HepG2 (cell line): ENCODE results near the gene EGR2. TPM values are rescaled to one million over a fixed set of nuclear protein-coding genes. Genes with fewer than 3 reads are reported as not detected.
A peak's percentile ranks its signal among the peaks of the same experiment; 100 is the strongest.

Source experiments
- ADNP ChIP-seq: sonication (generic); formaldehyde crosslinking; IDR thresholded peaks from 2 replicates; pipeline ENCODE4 v1.4.0; 2020; ENCODE audit warnings: missing genetic modification reagents
- AGO2 ChIP-seq: fragments of 200-400 bp; formaldehyde crosslinking; optimal IDR thresholded peaks from 2 replicates; pipeline ENCODE3; 2017; ENCODE audit warnings: mild to moderate bottlenecking, low read depth, low read length, moderate library complexity
- AKAP8 ChIP-seq: sonication (generic); formaldehyde crosslinking; IDR thresholded peaks from 2 replicates; pipeline ENCODE4 v1.5.1; 2020; ENCODE audit warnings: mild to moderate bottlenecking, missing genetic modification reagents
- ASH2L ChIP-seq: fragments of 300-600, 200-600 bp; sonication (generic); IDR thresholded peaks from 2 replicates; pipeline ENCODE4 v1.7.0; 2017; ENCODE audit warnings: low read depth, mild to moderate bottlenecking, moderate library complexity, mixed read lengths, low read length; ENCODE audit not compliant: insufficient read length
- CHD2 ChIP-seq: IDR thresholded peaks from 2 replicates; pipeline ENCODE4 v1.6.1; 2011; ENCODE audit warnings: low read depth, low read length, improper control_type of control experiment
- ELF1 ChIP-seq: sonication (generic); formaldehyde crosslinking; IDR thresholded peaks from 2 replicates; pipeline ENCODE4 v1.4.0; 2020; ENCODE audit warnings: missing genetic modification reagents
- FOXA3 ChIP-seq: IDR thresholded peaks from 2 replicates; pipeline ENCODE4 v1.6.1; 2016; ENCODE audit warnings: missing genetic modification reagents, missing compliant biosample characterization
- HCFC1 ChIP-seq: fragments of 150-350 bp; IDR thresholded peaks from 2 replicates; pipeline ENCODE4 v1.6.1; 2014; ENCODE audit warnings: low read depth, low read length
- MAFG ChIP-seq: sonication (generic); formaldehyde crosslinking; IDR thresholded peaks from 2 replicates; pipeline ENCODE4 v1.5.1; 2020; ENCODE audit warnings: mild to moderate bottlenecking, missing genetic modification reagents
- PCBP2 ChIP-seq: fragments of 200-400 bp; formaldehyde crosslinking; optimal IDR thresholded peaks from 2 replicates; pipeline ENCODE3; 2018; ENCODE audit warnings: low read length, low read depth; ENCODE audit not compliant: poor library complexity, severe bottlenecking
- PLRG1 ChIP-seq: fragments of 450-650 bp; conservative IDR thresholded peaks from 2 replicates; pipeline ENCODE4 v1.6.1; 2016
- TCF12 ChIP-seq, 2 experiments: fragments of 450-650 bp in 1 of 2; sonication (generic) in 1 of 2; formaldehyde crosslinking in 1 of 2; IDR thresholded peaks; 2 replicates each; pipeline versions ENCODE4 v1.6.1 to v1.8.0; 2017 to 2022; ENCODE audit warnings: antibody characterized with exemption in 1 of 2, mild to moderate bottlenecking in 1 of 2, missing genetic modification reagents in 1 of 2, moderate library complexity in 1 of 2
- ZNF253 ChIP-seq: sonication (generic); formaldehyde crosslinking; IDR thresholded peaks from 2 replicates; pipeline ENCODE4 v1.8.0; 2022; ENCODE audit warnings: mild to moderate bottlenecking, missing genetic modification reagents, borderline replicate concordance
- ZNF558 ChIP-seq: sonication (generic); formaldehyde crosslinking; IDR thresholded peaks from 2 replicates; pipeline ENCODE4 v1.9.0; 2022; ENCODE audit warnings: mild to moderate bottlenecking, missing genetic modification reagents, borderline replicate concordance
- ZNF614 ChIP-seq: IDR thresholded peaks from 2 replicates; pipeline ENCODE4 v1.6.1; 2018; ENCODE audit warnings: missing biosample characterization, missing genetic modification reagents, inconsistent platforms, borderline replicate concordance
- ZNF615 ChIP-seq: sonication (generic); formaldehyde crosslinking; IDR thresholded peaks from 2 replicates; pipeline ENCODE4 v1.5.0; 2020; ENCODE audit warnings: mild to moderate bottlenecking, missing genetic modification reagents, borderline replicate concordance
- ZNF737 ChIP-seq: sonication (generic); formaldehyde crosslinking; IDR thresholded peaks from 2 replicates; pipeline ENCODE4 v1.5.0; 2020; ENCODE audit warnings: missing genetic modification reagents, mild to moderate bottlenecking, borderline replicate concordance
- polyA plus RNA-seq, 8 experiments: library from polyadenylated mRNA; depleted of rRNA in 3 of 8; stranded (reverse) in 7 of 8; unstranded in 1 of 8; fragments of >200 nt; fragmentation: Illumina TruSeq in 4 of 8; extraction: Trizol in 4 of 8; gene quantifications; 2 replicates each; pipeline versions ENCODE4 v1.2.1 to v1.2.3, GENCODE V29; 2011 to 2016; ENCODE audit warnings: low read depth in 4 of 8, missing spikeins in 1 of 8, mixed read lengths in 1 of 8; ENCODE audit not compliant: insufficient read depth in 1 of 8
- total RNA-seq, 5 experiments: library from RNA; depleted of rRNA; stranded (reverse); fragments of >200 nt; fragmentation: Illumina TruSeq; extraction: Trizol; gene quantifications; 2 replicates each; pipeline ENCODE4 v1.2.3, GENCODE V29; 2016; ENCODE audit warnings: low read depth in 1 of 5
- TF ChIP-seq, protein P1 (sequence below): sonication (generic); formaldehyde crosslinking; conservative IDR thresholded peaks from 2 replicates; pipeline ENCODE4 v1.4.0; 2020; ENCODE audit warnings: mild to moderate bottlenecking, missing genetic modification reagents, moderate library complexity
- TF ChIP-seq, protein P2 (sequence below): sonication (generic); formaldehyde crosslinking; IDR thresholded peaks from 2 replicates; pipeline ENCODE4 v1.4.0; 2020; ENCODE audit warnings: missing genetic modification reagents
- TF ChIP-seq, protein P3 (sequence below): sonication (generic); formaldehyde crosslinking; IDR thresholded peaks from 2 replicates; pipeline ENCODE4 v1.4.0; 2020; ENCODE audit warnings: missing genetic modification reagents, borderline replicate concordance

The EGR2 gene
- total and polyA plus RNA-seq, 2 of the 13 experiments (the other 11 are each of a cell fraction or from before 2014, with no cell fraction given): 0.11 to 0.15 TPM

DNA sequence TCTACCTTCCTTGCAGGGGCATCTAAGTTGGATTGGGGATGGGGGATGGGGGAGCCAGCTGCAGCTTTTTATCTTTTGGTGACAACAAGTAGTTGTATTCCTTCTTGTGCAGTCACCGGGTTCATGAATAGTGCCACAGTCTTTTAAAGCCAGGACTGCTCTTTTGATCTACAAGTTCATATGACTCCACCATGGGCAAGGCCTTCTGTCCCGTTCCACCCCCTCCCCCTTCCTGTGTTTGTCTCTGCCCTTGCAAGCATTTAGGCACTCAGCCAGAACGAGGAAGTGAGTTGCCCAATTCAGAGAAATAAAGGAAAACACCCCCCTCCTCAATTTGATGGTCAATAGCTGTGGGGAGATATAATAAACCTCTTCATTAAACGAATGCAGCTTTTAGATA, 44.8 kb upstream of the EGR2 start (continued):
- 0 out of 2 replicates have a peak, but pooled peaks have one; percentile 21 for TF ChIP-seq FOXA3
- no peak for TF ChIP-seq ZNF615 (CRISPR knock-in tag)
- no peak for TF ChIP-seq ZNF737 (CRISPR knock-in tag)
- TF ChIP-seq AGO2: no peak
- TF ChIP-seq ZNF253 (CRISPR knock-in tag): no peak
- no peak for TF ChIP-seq ASH2L
- no peak for TF ChIP-seq CHD2
- TF ChIP-seq PLRG1: no peak
- TF ChIP-seq, protein P1, sequence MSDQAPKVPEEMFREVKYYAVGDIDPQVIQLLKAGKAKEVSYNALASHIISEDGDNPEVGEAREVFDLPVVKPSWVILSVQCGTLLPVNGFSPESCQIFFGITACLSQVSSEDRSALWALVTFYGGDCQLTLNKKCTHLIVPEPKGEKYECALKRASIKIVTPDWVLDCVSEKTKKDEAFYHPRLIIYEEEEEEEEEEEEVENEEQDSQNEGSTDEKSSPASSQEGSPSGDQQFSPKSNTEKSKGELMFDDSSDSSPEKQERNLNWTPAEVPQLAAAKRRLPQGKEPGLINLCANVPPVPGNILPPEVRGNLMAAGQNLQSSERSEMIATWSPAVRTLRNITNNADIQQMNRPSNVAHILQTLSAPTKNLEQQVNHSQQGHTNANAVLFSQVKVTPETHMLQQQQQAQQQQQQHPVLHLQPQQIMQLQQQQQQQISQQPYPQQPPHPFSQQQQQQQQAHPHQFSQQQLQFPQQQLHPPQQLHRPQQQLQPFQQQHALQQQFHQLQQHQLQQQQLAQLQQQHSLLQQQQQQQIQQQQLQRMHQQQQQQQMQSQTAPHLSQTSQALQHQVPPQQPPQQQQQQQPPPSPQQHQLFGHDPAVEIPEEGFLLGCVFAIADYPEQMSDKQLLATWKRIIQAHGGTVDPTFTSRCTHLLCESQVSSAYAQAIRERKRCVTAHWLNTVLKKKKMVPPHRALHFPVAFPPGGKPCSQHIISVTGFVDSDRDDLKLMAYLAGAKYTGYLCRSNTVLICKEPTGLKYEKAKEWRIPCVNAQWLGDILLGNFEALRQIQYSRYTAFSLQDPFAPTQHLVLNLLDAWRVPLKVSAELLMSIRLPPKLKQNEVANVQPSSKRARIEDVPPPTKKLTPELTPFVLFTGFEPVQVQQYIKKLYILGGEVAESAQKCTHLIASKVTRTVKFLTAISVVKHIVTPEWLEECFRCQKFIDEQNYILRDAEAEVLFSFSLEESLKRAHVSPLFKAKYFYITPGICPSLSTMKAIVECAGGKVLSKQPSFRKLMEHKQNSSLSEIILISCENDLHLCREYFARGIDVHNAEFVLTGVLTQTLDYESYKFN (CRISPR knock-in tag): peak; percentile 36; the same call in 1 of the 2 replicates
- TF ChIP-seq TCF12 (IDR thresholded peaks at IDR 0.05): no peak
- no peak for TF ChIP-seq TCF12 (CRISPR knock-in tag; IDR thresholded peaks at IDR 0.05)
- no peak for TF ChIP-seq ADNP
- TF ChIP-seq MAFG: no peak
- TF ChIP-seq PCBP2: no peak
- TF ChIP-seq HCFC1: no peak
- TF ChIP-seq, protein P2, sequence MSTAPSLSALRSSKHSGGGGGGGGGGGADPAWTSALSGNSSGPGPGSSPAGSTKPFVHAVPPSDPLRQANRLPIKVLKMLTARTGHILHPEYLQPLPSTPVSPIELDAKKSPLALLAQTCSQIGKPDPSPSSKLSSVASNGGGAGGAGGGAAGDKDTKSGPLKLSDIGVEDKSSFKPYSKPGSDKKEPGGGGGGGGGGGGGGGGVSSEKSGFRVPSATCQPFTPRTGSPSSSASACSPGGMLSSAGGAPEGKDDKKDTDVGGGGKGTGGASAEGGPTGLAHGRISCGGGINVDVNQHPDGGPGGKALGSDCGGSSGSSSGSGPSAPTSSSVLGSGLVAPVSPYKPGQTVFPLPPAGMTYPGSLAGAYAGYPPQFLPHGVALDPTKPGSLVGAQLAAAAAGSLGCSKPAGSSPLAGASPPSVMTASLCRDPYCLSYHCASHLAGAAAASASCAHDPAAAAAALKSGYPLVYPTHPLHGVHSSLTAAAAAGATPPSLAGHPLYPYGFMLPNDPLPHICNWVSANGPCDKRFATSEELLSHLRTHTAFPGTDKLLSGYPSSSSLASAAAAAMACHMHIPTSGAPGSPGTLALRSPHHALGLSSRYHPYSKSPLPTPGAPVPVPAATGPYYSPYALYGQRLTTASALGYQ (CRISPR knock-in tag): no peak
- no peak for TF ChIP-seq ZNF614
- TF ChIP-seq ZNF558 (CRISPR knock-in tag): no peak
- peak; percentile 44; the same call in 1 of the 2 replicates for TF ChIP-seq ELF1 (CRISPR knock-in tag)
- TF ChIP-seq AKAP8 (CRISPR knock-in tag): no peak
- TF ChIP-seq, protein P3, sequence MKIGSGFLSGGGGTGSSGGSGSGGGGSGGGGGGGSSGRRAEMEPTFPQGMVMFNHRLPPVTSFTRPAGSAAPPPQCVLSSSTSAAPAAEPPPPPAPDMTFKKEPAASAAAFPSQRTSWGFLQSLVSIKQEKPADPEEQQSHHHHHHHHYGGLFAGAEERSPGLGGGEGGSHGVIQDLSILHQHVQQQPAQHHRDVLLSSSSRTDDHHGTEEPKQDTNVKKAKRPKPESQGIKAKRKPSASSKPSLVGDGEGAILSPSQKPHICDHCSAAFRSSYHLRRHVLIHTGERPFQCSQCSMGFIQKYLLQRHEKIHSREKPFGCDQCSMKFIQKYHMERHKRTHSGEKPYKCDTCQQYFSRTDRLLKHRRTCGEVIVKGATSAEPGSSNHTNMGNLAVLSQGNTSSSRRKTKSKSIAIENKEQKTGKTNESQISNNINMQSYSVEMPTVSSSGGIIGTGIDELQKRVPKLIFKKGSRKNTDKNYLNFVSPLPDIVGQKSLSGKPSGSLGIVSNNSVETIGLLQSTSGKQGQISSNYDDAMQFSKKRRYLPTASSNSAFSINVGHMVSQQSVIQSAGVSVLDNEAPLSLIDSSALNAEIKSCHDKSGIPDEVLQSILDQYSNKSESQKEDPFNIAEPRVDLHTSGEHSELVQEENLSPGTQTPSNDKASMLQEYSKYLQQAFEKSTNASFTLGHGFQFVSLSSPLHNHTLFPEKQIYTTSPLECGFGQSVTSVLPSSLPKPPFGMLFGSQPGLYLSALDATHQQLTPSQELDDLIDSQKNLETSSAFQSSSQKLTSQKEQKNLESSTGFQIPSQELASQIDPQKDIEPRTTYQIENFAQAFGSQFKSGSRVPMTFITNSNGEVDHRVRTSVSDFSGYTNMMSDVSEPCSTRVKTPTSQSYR (CRISPR knock-in tag): peak; percentile 88
